Ascending aorta (tissue), 2 donors: ENCODE measurements around the gene DDX31. TPM values are rescaled to one million over a fixed set of nuclear protein-coding genes. Genes with fewer than 3 reads are reported as not detected.

ENCODE experiments used
- DNase-seq, 2 donors: peaks; one replicate each; pipeline ENCODE4 v3.0.0-alpha.2; 2019; ENCODE audit warnings: low spot score in 2 of 2
- H3K27ac ChIP-seq, 2 donors: fragments of 200-600 bp; sonication (generic); one replicate each; pipeline ENCODE4 v1.5.1; 2016 to 2017; ENCODE audit warnings: mild to moderate bottlenecking in 1 of 2
- H3K27me3 ChIP-seq: fragments of 200-600 bp; sonication (generic); one replicate; pipeline ENCODE4 v1.5.1; 2017
- H3K36me3 ChIP-seq, 2 donors: fragments of 200-600 bp; sonication (generic); one replicate each; pipeline ENCODE4 v1.5.1; 2016
- H3K4me1 ChIP-seq, 2 donors: fragments of 200-600 bp; sonication (generic); one replicate each; pipeline ENCODE4 v1.5.1; 2016 to 2017; ENCODE audit warnings: mild to moderate bottlenecking in 1 of 2
- H3K4me3 ChIP-seq, 2 donors: fragments of 200-600 bp; sonication (generic); one replicate each; pipeline ENCODE4 v1.5.1; 2016 to 2017; ENCODE audit warnings: mild to moderate bottlenecking in 1 of 2
- H3K9me3 ChIP-seq, 2 donors: fragments of 200-600 bp; sonication (generic); one replicate each; pipeline ENCODE4 v1.5.1; 2016
- CTCF ChIP-seq, 3 experiments: fragments of 200-600 bp in 2 of 3; fragments of 450-650 bp in 1 of 3; sonication (generic) in 2 of 3; IDR thresholded peaks; one replicate each; pipeline ENCODE4 v1.5.1; 2016 to 2019; ENCODE audit warnings: antibody characterized with exemption in 3 of 3, mild to moderate bottlenecking in 1 of 3, moderate library complexity in 1 of 3
- intact Hi-C: fragments of 100-400 bp; cut with DNase I; formaldehyde crosslinking; loops from one replicate; pipeline ENCODE4 v1.15.1; 2023
- total RNA-seq: library from RNA; depleted of rRNA; stranded (reverse); fragments of >200 nt; gene quantifications from one replicate; pipeline ENCODE4 v1.1.0, GENCODE V29; 2016

Gene DDX31
- total RNA-seq, 1 donor from 2014 or later: 20.4 TPM

DNA sequence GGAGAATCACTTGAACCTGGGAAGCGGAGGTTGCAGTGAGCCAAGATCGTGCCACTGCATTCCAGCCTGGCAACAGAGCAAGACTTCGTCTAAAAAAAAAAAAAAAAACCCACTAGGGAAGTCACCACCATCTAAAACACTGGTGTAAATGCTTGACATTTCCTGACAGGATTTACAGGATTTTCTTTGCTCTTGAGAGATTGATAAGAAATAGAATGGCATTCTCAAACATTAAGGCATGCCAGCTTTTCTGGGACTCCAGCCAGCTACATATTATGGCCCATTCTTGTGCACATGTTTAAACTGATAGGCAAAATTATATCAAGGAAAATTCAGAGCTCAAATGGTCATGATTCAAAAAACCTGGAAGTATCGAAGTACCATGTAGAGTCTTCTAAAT is 29.2 kb upstream of the DDX31 start:
- Histone ChIP-seq H3K4me1 (no peaks in the 10 kb centered on the region), H3K27me3 (no peaks in the 10 kb centered on the region), H3K4me3 (no peak overlapping the region), H3K27ac (no peak overlapping the region), H3K36me3 (no peaks in the 10 kb centered on the region), H3K9me3 (peaks cover 0 to 26% of the 10 kb centered on the region in 2 donors)
- intact Hi-C loops: no loop called here
- no peak for TF ChIP-seq CTCF (IDR thresholded peaks at IDR 0.05)
- DNase-seq: no peak

DNA sequence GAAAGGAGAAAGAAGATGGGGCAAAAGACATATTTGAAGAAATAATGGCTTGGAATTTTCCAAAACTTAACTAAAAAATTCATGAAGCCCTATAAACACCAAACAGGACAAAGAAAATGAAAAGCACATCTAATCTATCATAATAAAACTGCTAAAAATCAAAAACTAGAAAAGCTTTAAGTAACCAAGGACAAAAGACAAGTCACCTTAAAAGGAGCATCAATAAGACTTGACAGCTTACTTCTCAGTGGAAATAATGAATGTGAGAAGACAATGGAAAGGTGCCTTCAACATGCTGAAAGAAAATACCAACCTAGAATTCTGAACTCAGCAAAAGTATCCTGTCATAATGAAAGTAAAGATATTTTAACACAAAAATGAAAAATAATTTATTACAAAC is 27.4 kb upstream of the DDX31 start:
- no peak overlapping the region for H3K27ac ChIP-seq
- H3K4me1 ChIP-seq: no peaks in the 10 kb centered on the region
- no peaks in the 10 kb centered on the region for H3K36me3 ChIP-seq
- no peaks in the 10 kb centered on the region for H3K27me3 ChIP-seq
- no peak for TF ChIP-seq CTCF (IDR thresholded peaks at IDR 0.05)
- H3K4me3 ChIP-seq: no peak overlapping the region
- intact Hi-C loops: no loop called here
- no peak for DNase-seq
- peaks cover 0 to 26% of the 10 kb centered on the region in 2 donors for H3K9me3 ChIP-seq

DNA sequence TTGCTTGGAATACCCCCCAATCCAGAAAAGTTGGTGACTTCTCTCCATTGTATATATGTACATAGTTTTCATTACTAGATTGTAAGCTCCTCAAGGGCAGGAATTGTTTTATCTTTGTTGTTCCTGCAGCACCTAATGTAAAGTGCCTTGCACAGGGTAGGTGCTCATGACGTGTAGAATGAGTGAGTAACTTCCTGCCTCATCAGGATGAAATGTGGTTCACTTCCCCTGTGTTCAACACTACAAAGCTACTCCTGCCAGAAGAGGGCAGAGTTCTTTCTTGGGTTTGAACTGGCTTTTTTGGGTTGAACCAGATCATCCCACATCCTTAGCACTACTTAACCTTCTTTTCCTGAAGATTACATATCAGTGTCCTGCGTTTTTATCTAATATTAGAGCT is 24.4 kb upstream of the DDX31 start:
- DNase-seq: no peak
- peaks cover 12 to 22% of the 10 kb centered on the region in 2 donors for H3K36me3 ChIP-seq
- TF ChIP-seq CTCF (IDR thresholded peaks at IDR 0.05): no peak
- no peaks in the 10 kb centered on the region for H3K4me1 ChIP-seq
- H3K27me3 ChIP-seq: no peaks in the 10 kb centered on the region
- peaks cover 0 to 26% of the 10 kb centered on the region in 2 donors for H3K9me3 ChIP-seq
- no peak overlapping the region for H3K4me3 ChIP-seq
- intact Hi-C loops: no loop called here
- no peak overlapping the region for H3K27ac ChIP-seq

- H3K36me3 ChIP-seq: peaks cover 38 to 57% of the 10 kb centered on the region in 2 donors
- H3K4me1 ChIP-seq: no peaks in the 10 kb centered on the region
- H3K27ac ChIP-seq: no peak overlapping the region
- DNase-seq: no peak
- H3K4me3 ChIP-seq: no peak overlapping the region
- H3K9me3 ChIP-seq: peaks cover 0 to 1% of the 10 kb centered on the region in 2 donors
- no peaks in the 10 kb centered on the region for H3K27me3 ChIP-seq
- no peak for TF ChIP-seq CTCF (IDR thresholded peaks at IDR 0.05)
- intact Hi-C loops: no loop called here
Observed at GRCh38 chr9:132690696-132691095, 20.9 kb upstream of the DDX31 start.

DNA sequence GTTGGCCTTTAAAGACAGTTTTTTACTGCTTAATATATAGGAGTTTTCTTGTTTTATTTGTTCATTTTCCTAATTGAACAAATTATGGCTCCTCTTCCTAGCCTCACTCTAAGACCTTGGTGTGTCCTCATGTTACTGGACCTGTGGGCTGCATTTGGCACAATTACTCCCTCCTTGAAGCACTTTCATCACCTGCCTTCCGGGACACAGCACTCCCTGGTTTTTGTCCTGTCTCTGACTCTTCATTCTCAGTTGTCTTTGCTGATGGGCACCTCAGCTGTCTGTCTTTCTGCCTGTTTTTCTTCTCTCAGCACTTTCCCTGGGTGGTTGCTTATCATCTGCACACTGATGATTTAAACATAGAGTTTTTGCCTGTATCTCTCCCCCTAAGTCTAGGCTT is 14.1 kb upstream of the DDX31 start:
- no peak for TF ChIP-seq CTCF (IDR thresholded peaks at IDR 0.05)
- no peak overlapping the region for H3K4me3 ChIP-seq
- H3K27ac ChIP-seq: no peak overlapping the region
- peaks cover 53 to 73% of the 10 kb centered on the region in 2 donors for H3K36me3 ChIP-seq
- H3K4me1 ChIP-seq: no peaks in the 10 kb centered on the region
- DNase-seq: no peak
- intact Hi-C loops: no loop called here
- H3K27me3 ChIP-seq: no peaks in the 10 kb centered on the region
- H3K9me3 ChIP-seq: no peaks in the 10 kb centered on the region

- DNase-seq: no peak
- Histone ChIP-seq H3K4me3 (no peak overlapping the region), H3K27me3 (no peaks in the 10 kb centered on the region), H3K9me3 (no peaks in the 10 kb centered on the region), H3K36me3 (peaks cover 42 to 61% of the 10 kb centered on the region in 2 donors), H3K4me1 (no peaks in the 10 kb centered on the region), H3K27ac (no peak overlapping the region)
- no peak for TF ChIP-seq CTCF (IDR thresholded peaks at IDR 0.05)
- intact Hi-C loops: no loop called here
Observed at GRCh38 chr9:132681561-132681960, 11.8 kb upstream of the DDX31 start.
